Measurements from ENCODE around the gene CLPSL2. TPM values are rescaled to one million over a fixed set of nuclear protein-coding genes. Genes with fewer than 3 reads are reported as not detected.

Gene CLPSL2
- total and polyA plus RNA-seq, 10 of the 15 experiments (the other 5 are each of a cell fraction or from before 2014, with no cell fraction given) = 0.32 to 1.3 TPM; not detected in 8

DNA sequence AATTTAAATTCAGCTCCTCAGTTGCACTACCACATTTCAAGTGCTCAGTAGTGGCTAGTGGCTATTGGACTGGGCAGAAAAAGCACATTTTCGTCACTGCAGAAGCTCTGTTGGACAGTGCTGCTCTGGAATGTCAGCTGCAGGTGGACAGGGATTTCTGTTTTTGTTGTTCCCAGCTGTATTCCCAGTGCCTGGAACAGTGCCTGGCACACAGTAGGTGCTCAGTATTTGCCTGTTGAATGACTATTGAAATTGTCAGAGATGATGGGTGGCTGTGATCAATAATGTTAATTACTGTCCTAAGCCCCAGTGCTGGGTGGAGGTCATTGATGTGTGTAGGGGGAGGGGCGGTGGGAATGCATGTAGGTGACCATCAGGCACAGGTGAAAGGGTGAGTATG lies 9.9 kb downstream of the CLPSL2 start:
- peaks cover 1 to 4% of the 10 kb centered on the region in 2 experiments for H3K27me3 ChIP-seq (replicated peaks in 1 of 2; ENCODE audit: control insufficient read depth in 2 of 2, insufficient read depth in 2 of 2, low read length in 1 of 2)
- in situ Hi-C loops (cut with MboI) = no loop called here
- H3K4me2 ChIP-seq (ENCODE audit: control insufficient read depth, insufficient read depth) = no peak overlapping the region
- no peaks in the 10 kb centered on the region for H3K4me1 ChIP-seq (ENCODE audit: control insufficient read depth, insufficient read depth, low read length)
- ChIA-PET CTCF (no interaction called here), POLR2A (no interaction called here), RAD21 (ENCODE audit: unreplicated experiment) (interaction anchor here (1.6 kb wide), 1 partner anchor 12 kb away, joined by 6 read pairs; no protein-coding TSS in a partner anchor), SMC1A (ENCODE audit: uncharacterized antibody, unreplicated experiment) (no interaction called here)
- no peaks in the 10 kb centered on the region for H3K9me3 ChIP-seq (replicated peaks; ENCODE audit: control insufficient read depth, insufficient read depth, low read length)
- no peak overlapping the region for H2AFZ ChIP-seq (ENCODE audit: control insufficient read depth, low read depth, low read length)
- FAIRE-seq (no peak), DNase-seq (ENCODE audit: low read depth, low spot score) (no peak), ATAC-seq (no peak)
- H4K20me1 ChIP-seq (ENCODE audit: control insufficient read depth, insufficient read depth) = no peaks in the 10 kb centered on the region
- no peak for TF ChIP-seq SREBF1 (IDR thresholded peaks at IDR 0.05; ENCODE audit: low read length)
- no peak for TF ChIP-seq ELK1 (IDR thresholded peaks at IDR 0.05; ENCODE audit: low read depth, low read length)
- no peak for TF ChIP-seq ATF7 (IDR thresholded peaks at IDR 0.05; ENCODE audit: low read depth)
- no peak for TF ChIP-seq HDAC6 (IDR thresholded peaks at IDR 0.05; ENCODE audit: unreplicated experiment)
- no peak for TF ChIP-seq RUNX3 (IDR thresholded peaks at IDR 0.05; ENCODE audit: low read length)
- TF ChIP-seq, protein P1, sequence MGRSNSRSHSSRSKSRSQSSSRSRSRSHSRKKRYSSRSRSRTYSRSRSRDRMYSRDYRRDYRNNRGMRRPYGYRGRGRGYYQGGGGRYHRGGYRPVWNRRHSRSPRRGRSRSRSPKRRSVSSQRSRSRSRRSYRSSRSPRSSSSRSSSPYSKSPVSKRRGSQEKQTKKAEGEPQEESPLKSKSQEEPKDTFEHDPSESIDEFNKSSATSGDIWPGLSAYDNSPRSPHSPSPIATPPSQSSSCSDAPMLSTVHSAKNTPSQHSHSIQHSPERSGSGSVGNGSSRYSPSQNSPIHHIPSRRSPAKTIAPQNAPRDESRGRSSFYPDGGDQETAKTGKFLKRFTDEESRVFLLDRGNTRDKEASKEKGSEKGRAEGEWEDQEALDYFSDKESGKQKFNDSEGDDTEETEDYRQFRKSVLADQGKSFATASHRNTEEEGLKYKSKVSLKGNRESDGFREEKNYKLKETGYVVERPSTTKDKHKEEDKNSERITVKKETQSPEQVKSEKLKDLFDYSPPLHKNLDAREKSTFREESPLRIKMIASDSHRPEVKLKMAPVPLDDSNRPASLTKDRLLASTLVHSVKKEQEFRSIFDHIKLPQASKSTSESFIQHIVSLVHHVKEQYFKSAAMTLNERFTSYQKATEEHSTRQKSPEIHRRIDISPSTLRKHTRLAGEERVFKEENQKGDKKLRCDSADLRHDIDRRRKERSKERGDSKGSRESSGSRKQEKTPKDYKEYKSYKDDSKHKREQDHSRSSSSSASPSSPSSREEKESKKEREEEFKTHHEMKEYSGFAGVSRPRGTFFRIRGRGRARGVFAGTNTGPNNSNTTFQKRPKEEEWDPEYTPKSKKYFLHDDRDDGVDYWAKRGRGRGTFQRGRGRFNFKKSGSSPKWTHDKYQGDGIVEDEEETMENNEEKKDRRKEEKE (IDR thresholded peaks at IDR 0.05) = no peak
- no peak for TF ChIP-seq POLR2AphosphoS5 (IDR thresholded peaks at IDR 0.05; ENCODE audit: low read length)
- TF ChIP-seq RELA (IDR thresholded peaks at IDR 0.05; ENCODE audit: borderline replicate concordance, partially characterized antibody) = no peak
- TF ChIP-seq KLF5 (IDR thresholded peaks at IDR 0.05; ENCODE audit: partially characterized antibody) = no peak
- TF ChIP-seq STAT3 (IDR thresholded peaks at IDR 0.05; ENCODE audit: low read depth, low read length) = no peak
- TF ChIP-seq BMI1 (IDR thresholded peaks at IDR 0.05; ENCODE audit: borderline replicate concordance) = no peak
- TF ChIP-seq, protein P2, sequence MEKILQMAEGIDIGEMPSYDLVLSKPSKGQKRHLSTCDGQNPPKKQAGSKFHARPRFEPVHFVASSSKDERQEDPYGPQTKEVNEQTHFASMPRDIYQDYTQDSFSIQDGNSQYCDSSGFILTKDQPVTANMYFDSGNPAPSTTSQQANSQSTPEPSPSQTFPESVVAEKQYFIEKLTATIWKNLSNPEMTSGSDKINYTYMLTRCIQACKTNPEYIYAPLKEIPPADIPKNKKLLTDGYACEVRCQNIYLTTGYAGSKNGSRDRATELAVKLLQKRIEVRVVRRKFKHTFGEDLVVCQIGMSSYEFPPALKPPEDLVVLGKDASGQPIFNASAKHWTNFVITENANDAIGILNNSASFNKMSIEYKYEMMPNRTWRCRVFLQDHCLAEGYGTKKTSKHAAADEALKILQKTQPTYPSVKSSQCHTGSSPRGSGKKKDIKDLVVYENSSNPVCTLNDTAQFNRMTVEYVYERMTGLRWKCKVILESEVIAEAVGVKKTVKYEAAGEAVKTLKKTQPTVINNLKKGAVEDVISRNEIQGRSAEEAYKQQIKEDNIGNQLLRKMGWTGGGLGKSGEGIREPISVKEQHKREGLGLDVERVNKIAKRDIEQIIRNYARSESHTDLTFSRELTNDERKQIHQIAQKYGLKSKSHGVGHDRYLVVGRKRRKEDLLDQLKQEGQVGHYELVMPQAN (conservative IDR thresholded peaks at IDR 0.05) = no peak
- no peak for TF ChIP-seq CHD4 (IDR thresholded peaks at IDR 0.05)
- TF ChIP-seq RBBP5 (conservative IDR thresholded peaks at IDR 0.05) = no peak
- H3K79me2 ChIP-seq (ENCODE audit: control insufficient read depth, insufficient read depth, low read length) = no peaks in the 10 kb centered on the region
- intact Hi-C loops (cut with micrococcal nuclease; ENCODE audit: unreplicated experiment) = no loop called here
- no peak overlapping the region for H3K4me3 ChIP-seq
- no peak overlapping the region for H3K27ac ChIP-seq (ENCODE audit: control insufficient read depth, insufficient read depth)
- no peak overlapping the region for H3K9ac ChIP-seq (ENCODE audit: control insufficient read depth, insufficient read depth, low read length)
- WGBS (ENCODE audit: insufficient coverage, insufficient replicate concordance, low lambda C conversion rate, missing lambda C conversion rate) = 16% methylated on average over 2 of the region's 2 CpGs
- BruUV-seq (replicated peaks) = no TSS peak
- H3K36me3 ChIP-seq (ENCODE audit: control insufficient read depth in 2 of 2, insufficient read depth in 2 of 2, low read length in 1 of 2) = no peaks in the 10 kb centered on the region
